Astrocyte (in vitro differentiated cells and primary cell): ENCODE results near the gene RARRES1. TPM values are rescaled to one million over a fixed set of nuclear protein-coding genes. Genes with fewer than 3 reads are reported as not detected.

Experiments
- DNase-seq: peaks from one replicate; pipeline ENCODE4 v3.0.0-alpha.2; 2010; ENCODE audit warnings: low read depth
- FAIRE-seq: peaks from 2 replicates; lab custom pipeline; 2011; peaks lifted over from hg19 to GRCh38; lab: Jason Lieb, UNC
- H2AFZ ChIP-seq: 2 replicates; pipeline ENCODE4 v1.6.0; 2012; ENCODE audit warnings: low read depth, low read length, inconsistent platforms
- H3K27ac ChIP-seq: 2 replicates; pipeline ENCODE4 v1.5.1; 2011; ENCODE audit warnings: low read depth, low read length, inconsistent platforms
- H3K27me3 ChIP-seq: 2 replicates; pipeline ENCODE4 v1.6.0; 2011; ENCODE audit warnings: low read length, inconsistent platforms; ENCODE audit not compliant: insufficient read depth
- H3K36me3 ChIP-seq: 2 replicates; pipeline ENCODE4 v1.5.1; 2011; ENCODE audit warnings: low read length, inconsistent platforms; ENCODE audit not compliant: insufficient read depth
- H3K4me1 ChIP-seq: 2 replicates; pipeline ENCODE4 v1.5.1; 2011; ENCODE audit warnings: low read length, inconsistent platforms; ENCODE audit not compliant: insufficient read depth
- H3K4me2 ChIP-seq: 2 replicates; pipeline ENCODE4 v1.6.0; 2012; ENCODE audit warnings: low read length, inconsistent platforms
- H3K4me3 ChIP-seq: 2 replicates; pipeline ENCODE4 v1.5.1; 2011; ENCODE audit warnings: low read depth, mild to moderate bottlenecking, low read length, inconsistent platforms; ENCODE audit not compliant: insufficient read depth
- H3K79me2 ChIP-seq: 2 replicates; pipeline ENCODE4 v1.6.0; 2012; ENCODE audit warnings: mild to moderate bottlenecking, low read length, inconsistent platforms; ENCODE audit not compliant: insufficient read depth
- H3K9ac ChIP-seq: 2 replicates; pipeline ENCODE4 v1.6.0; 2012; ENCODE audit warnings: mild to moderate bottlenecking, low read length, inconsistent platforms
- H3K9me3 ChIP-seq: 2 replicates; pipeline ENCODE4 v1.5.1; 2012; ENCODE audit warnings: low read depth, mild to moderate bottlenecking, low read length, inconsistent platforms; ENCODE audit not compliant: insufficient read depth
- H4K20me1 ChIP-seq: 2 replicates; pipeline ENCODE4 v1.6.0; 2012; ENCODE audit warnings: low read length, inconsistent platforms; ENCODE audit not compliant: insufficient read depth
- H3K27ac Mint-ChIP-seq: one replicate; pipeline ENCODE4 v1.8.0; 2021; ENCODE audit warnings: mild to moderate bottlenecking, mixed read lengths; ENCODE audit not compliant: unreplicated experiment
- H3K27me3 Mint-ChIP-seq: one replicate; pipeline ENCODE4 v1.8.0; 2021; ENCODE audit warnings: low read depth, mixed read lengths; ENCODE audit not compliant: unreplicated experiment
- H3K36me3 Mint-ChIP-seq: one replicate; pipeline ENCODE4 v1.8.0; 2021; ENCODE audit warnings: low read depth, mixed read lengths; ENCODE audit not compliant: unreplicated experiment
- H3K4me1 Mint-ChIP-seq: one replicate; pipeline ENCODE4 v1.8.0; 2021; ENCODE audit warnings: low read depth, mixed read lengths; ENCODE audit not compliant: unreplicated experiment
- H3K4me3 Mint-ChIP-seq: one replicate; pipeline ENCODE4 v1.8.0; 2021; ENCODE audit warnings: mild to moderate bottlenecking, moderate library complexity, mixed read lengths; ENCODE audit not compliant: unreplicated experiment
- H3K9me3 Mint-ChIP-seq: one replicate; pipeline ENCODE4 v1.8.0; 2021; ENCODE audit warnings: mild to moderate bottlenecking, mixed read lengths; ENCODE audit not compliant: unreplicated experiment
- CTCF ChIP-seq: IDR thresholded peaks from 2 replicates; pipeline ENCODE4 v1.5.1; 2011; ENCODE audit warnings: low read depth, mild to moderate bottlenecking, inconsistent platforms, low read length, moderate library complexity; ENCODE audit not compliant: insufficient read depth
- EZH2 ChIP-seq: IDR thresholded peaks from 2 replicates; pipeline ENCODE4 v1.6.1; 2012; ENCODE audit warnings: mild to moderate bottlenecking, low read length, inconsistent platforms; ENCODE audit not compliant: insufficient read depth
- total RNA-seq: library from RNA; stranded (reverse); gene quantifications from 2 replicates; pipeline ENCODE4 v1.2.1, GENCODE V29; 2021

The RARRES1 gene
- total RNA-seq, 1 donor from 2014 or later: 1.2 TPM

GRCh38 chr3:158762701-158763100 is 30.4 kb upstream of the RARRES1 start:
- peaks cover under 1% of the 10 kb centered on the region for H3K4me1 Mint-ChIP-seq
- peaks cover 4% of the 10 kb centered on the region for H3K27me3 Mint-ChIP-seq
- peaks cover 4% of the 10 kb centered on the region for H3K36me3 Mint-ChIP-seq
- no peak overlapping the region for H3K27ac Mint-ChIP-seq
- no peak for FAIRE-seq
- Histone ChIP-seq H3K79me2 (no peaks in the 10 kb centered on the region), H3K27ac (no peak overlapping the region), H3K9me3 (no peaks in the 10 kb centered on the region), H2AFZ (no peak overlapping the region), H4K20me1 (no peaks in the 10 kb centered on the region), H3K4me2 (no peak overlapping the region), H3K36me3 (no peaks in the 10 kb centered on the region), H3K9ac (no peak overlapping the region), H3K27me3 (no peaks in the 10 kb centered on the region), H3K4me1 (peaks cover 6% of the 10 kb centered on the region), H3K4me3 (no peak overlapping the region)
- no peak for DNase-seq
- no peaks in the 10 kb centered on the region for H3K9me3 Mint-ChIP-seq
- TF ChIP-seq EZH2 (no peak), CTCF (no peak)
- no peak overlapping the region for H3K4me3 Mint-ChIP-seq

- no peak overlapping the region for H3K4me3 ChIP-seq
- H3K9ac ChIP-seq: no peak overlapping the region
- H4K20me1 ChIP-seq: no peaks in the 10 kb centered on the region
- no peak for DNase-seq
- Mint-ChIP-seq H3K36me3 (peaks cover 1% of the 10 kb centered on the region), H3K27ac (no peak overlapping the region), H3K4me1 (no peaks in the 10 kb centered on the region), H3K4me3 (no peak overlapping the region), H3K9me3 (no peaks in the 10 kb centered on the region), H3K27me3 (peaks cover 4% of the 10 kb centered on the region)
- H2AFZ ChIP-seq: no peak overlapping the region
- peaks cover 5% of the 10 kb centered on the region for H3K4me1 ChIP-seq
- H3K27me3 ChIP-seq: no peaks in the 10 kb centered on the region
- H3K27ac ChIP-seq: no peak overlapping the region
- no peaks in the 10 kb centered on the region for H3K79me2 ChIP-seq
- TF ChIP-seq EZH2 (no peak), CTCF (no peak)
- H3K9me3 ChIP-seq: no peaks in the 10 kb centered on the region
- no peak overlapping the region for H3K4me2 ChIP-seq
- FAIRE-seq: no peak
- no peaks in the 10 kb centered on the region for H3K36me3 ChIP-seq
These were observed 29.1 kb upstream of the RARRES1 start for GRCh38 chr3:158761350-158761749.

GRCh38 chr3:158755421-158755820 is 23.2 kb upstream of the RARRES1 start:
- no peaks in the 10 kb centered on the region for H3K27me3 Mint-ChIP-seq
- H3K79me2 ChIP-seq: no peaks in the 10 kb centered on the region
- H4K20me1 ChIP-seq: no peaks in the 10 kb centered on the region
- no peak overlapping the region for H2AFZ ChIP-seq
- H3K4me3 Mint-ChIP-seq: no peak overlapping the region
- H3K36me3 Mint-ChIP-seq: no peaks in the 10 kb centered on the region
- DNase-seq (no peak), FAIRE-seq (no peak)
- H3K27ac ChIP-seq: no peak overlapping the region
- H3K36me3 ChIP-seq: no peaks in the 10 kb centered on the region
- TF ChIP-seq EZH2 (no peak), CTCF (no peak)
- no peaks in the 10 kb centered on the region for H3K9me3 ChIP-seq
- H3K4me1 ChIP-seq: no peaks in the 10 kb centered on the region
- H3K27me3 ChIP-seq: no peaks in the 10 kb centered on the region
- no peaks in the 10 kb centered on the region for H3K9me3 Mint-ChIP-seq
- no peak overlapping the region for H3K4me3 ChIP-seq
- H3K27ac Mint-ChIP-seq: no peak overlapping the region
- no peaks in the 10 kb centered on the region for H3K4me1 Mint-ChIP-seq
- no peak overlapping the region for H3K4me2 ChIP-seq
- H3K9ac ChIP-seq: no peak overlapping the region
